Liver (tissue), 9 donors: ENCODE results near the gene NAV2. TPM values are rescaled to one million over a fixed set of nuclear protein-coding genes. Genes with fewer than 3 reads are reported as not detected.

Source experiments
- DNase-seq: peaks from one replicate; pipeline ENCODE4 v3.0.0-alpha.2; 2017; ENCODE audit warnings: low spot score
- H3K27ac ChIP-seq, 2 donors: one replicate each; pipeline ENCODE4 v1.7.0; 2013; ENCODE audit warnings: inconsistent platforms in 2 of 2, low read length in 2 of 2, control low read depth in 1 of 2, low read depth in 1 of 2, mild to moderate bottlenecking in 1 of 2
- H3K27me3 ChIP-seq, 4 donors: one replicate each; pipeline versions ENCODE4 v1.6.1 to v1.7.0; 2013; ENCODE audit warnings: low read length in 3 of 4, inconsistent platforms in 1 of 4, mild to moderate bottlenecking in 1 of 4, moderate library complexity in 1 of 4; ENCODE audit not compliant: control insufficient read depth in 4 of 4, insufficient read depth in 4 of 4
- H3K36me3 ChIP-seq, 4 donors: one replicate each; pipeline versions ENCODE4 v1.6.1 to v1.7.0; 2013; ENCODE audit warnings: low read length in 3 of 4, mild to moderate bottlenecking in 3 of 4, low read depth in 1 of 4, moderate library complexity in 1 of 4; ENCODE audit not compliant: control insufficient read depth in 4 of 4, insufficient read depth in 3 of 4
- H3K4me1 ChIP-seq, 4 donors: one replicate each; pipeline versions ENCODE4 v1.6.1 to v1.7.0; 2013; ENCODE audit warnings: low read length in 3 of 4, mild to moderate bottlenecking in 3 of 4, moderate library complexity in 1 of 4; ENCODE audit not compliant: control insufficient read depth in 4 of 4, insufficient read depth in 4 of 4
- H3K4me3 ChIP-seq, 3 donors: one replicate each; pipeline versions ENCODE4 v1.6.1 to v1.7.0; 2013; ENCODE audit warnings: low read length in 3 of 3, control low read depth in 1 of 3, low read depth in 1 of 3, mild to moderate bottlenecking in 1 of 3
- H3K9ac ChIP-seq, 2 donors: one replicate each; pipeline ENCODE4 v1.7.0; 2013; ENCODE audit warnings: low read length in 2 of 2, mild to moderate bottlenecking in 2 of 2, moderate library complexity in 2 of 2, control low read depth in 1 of 2, low read depth in 1 of 2
- H3K9me3 ChIP-seq, 4 donors: one replicate each; pipeline versions ENCODE4 v1.6.1 to v1.7.0; 2013; ENCODE audit warnings: low read length in 3 of 4; ENCODE audit not compliant: control insufficient read depth in 4 of 4
- EGR1 ChIP-seq, 2 donors: IDR thresholded peaks; 2 replicates each; pipeline ENCODE4 v1.6.1; 2016 to 2018; ENCODE audit warnings: antibody characterized with exemption in 2 of 2, low read depth in 2 of 2
- FOXA1 ChIP-seq: IDR thresholded peaks from 2 replicates; pipeline ENCODE4 v1.6.1; 2016; ENCODE audit warnings: antibody characterized with exemption
- GABPA ChIP-seq, 2 donors: IDR thresholded peaks in 1 of 2; conservative IDR thresholded peaks in 1 of 2; 2 replicates each; pipeline ENCODE4 v1.6.1; 2016; ENCODE audit warnings: antibody characterized with exemption in 2 of 2, mild to moderate bottlenecking in 1 of 2, moderate library complexity in 1 of 2
- HNF4A ChIP-seq, 2 donors: conservative IDR thresholded peaks; 2 replicates each; pipeline ENCODE4 v1.6.1; 2016; ENCODE audit warnings: antibody characterized with exemption in 2 of 2, mild to moderate bottlenecking in 2 of 2
- HNF4G ChIP-seq: IDR thresholded peaks from 2 replicates; pipeline ENCODE4 v1.6.1; 2016; ENCODE audit warnings: antibody characterized with exemption
- JUND ChIP-seq, 2 donors: IDR thresholded peaks; 2 replicates each; pipeline ENCODE4 v1.6.1; 2016; ENCODE audit warnings: antibody characterized with exemption in 2 of 2
- NR2F2 ChIP-seq: IDR thresholded peaks from 2 replicates; pipeline ENCODE4 v1.6.1; 2016; ENCODE audit warnings: antibody characterized with exemption
- RAD21 ChIP-seq, 2 donors: IDR thresholded peaks; 2 replicates each; pipeline ENCODE4 v1.6.1; 2016; ENCODE audit warnings: antibody characterized with exemption in 2 of 2, mild to moderate bottlenecking in 2 of 2
- RXRA ChIP-seq, 2 donors: IDR thresholded peaks; 2 replicates each; pipeline ENCODE4 v1.6.1; 2017 to 2018; ENCODE audit warnings: antibody characterized with exemption in 2 of 2, mild to moderate bottlenecking in 1 of 2
- TAF1 ChIP-seq: conservative IDR thresholded peaks from 2 replicates; pipeline ENCODE4 v1.6.1; 2016; ENCODE audit warnings: antibody characterized with exemption, mild to moderate bottlenecking
- YY1 ChIP-seq: IDR thresholded peaks from 2 replicates; pipeline ENCODE4 v1.6.1; 2016; ENCODE audit warnings: antibody characterized with exemption, mild to moderate bottlenecking
- WGBS: extraction: QIAGEN DNeasy Blood & Tissue Kit; methylation state at CpG from one replicate; pipeline ENCODE4 v1.1.7; 2013; 5-methylcytosine and 5-hydroxymethylcytosine counted together
- polyA plus RNA-seq, 2 donors: library from polyadenylated mRNA; stranded (reverse) in 1 of 2; unstranded in 1 of 2; fragments of 200-250 nt in 1 of 2; fragments of >200 nt in 1 of 2; fragmentation: Nextera tagmentation in 1 of 2; extraction: Ambion mirVana in 1 of 2; gene quantifications; one replicate each; pipeline versions ENCODE4 v1.2.1 to v1.2.3, GENCODE V29; 2013 to 2015
- total RNA-seq, 2 donors: library from RNA; depleted of rRNA; stranded (reverse); fragments of >200 nt; gene quantifications; one replicate each; pipeline ENCODE4 v1.2.3, GENCODE V29; 2014
- TF ChIP-seq, protein P1 (sequence below): fragments of 150-350 bp; IDR thresholded peaks from 2 replicates; pipeline ENCODE4 v1.5.1; 2017; ENCODE audit warnings: improper control_type of control experiment, low read depth, low read length; ENCODE audit not compliant: missing input control
- TF ChIP-seq, protein P2 (sequence below): IDR thresholded peaks from 2 replicates; pipeline ENCODE4 v1.6.1; 2016; ENCODE audit warnings: antibody characterized with exemption
- TF ChIP-seq, protein P3 (sequence below): IDR thresholded peaks from 2 replicates; pipeline ENCODE4 v1.6.1; 2016; ENCODE audit warnings: antibody characterized with exemption
- TF ChIP-seq, protein P4 (sequence below): IDR thresholded peaks from 2 replicates; pipeline ENCODE4 v1.6.1; 2016; ENCODE audit warnings: antibody characterized with exemption, mild to moderate bottlenecking
- TF ChIP-seq, protein P5 (sequence below): IDR thresholded peaks from 2 replicates; pipeline ENCODE4 v1.6.1; 2016; ENCODE audit warnings: antibody characterized with exemption
- donor health status: healthy.
- donor health status: healthy.
- donor health status: healthy.
- donor health status: healthy.
- donor health status: healthy.

NAV2 gene
- total and polyA plus RNA-seq, 4 donors, result 6.3 to 20.5 (median 11.6) TPM

DNA sequence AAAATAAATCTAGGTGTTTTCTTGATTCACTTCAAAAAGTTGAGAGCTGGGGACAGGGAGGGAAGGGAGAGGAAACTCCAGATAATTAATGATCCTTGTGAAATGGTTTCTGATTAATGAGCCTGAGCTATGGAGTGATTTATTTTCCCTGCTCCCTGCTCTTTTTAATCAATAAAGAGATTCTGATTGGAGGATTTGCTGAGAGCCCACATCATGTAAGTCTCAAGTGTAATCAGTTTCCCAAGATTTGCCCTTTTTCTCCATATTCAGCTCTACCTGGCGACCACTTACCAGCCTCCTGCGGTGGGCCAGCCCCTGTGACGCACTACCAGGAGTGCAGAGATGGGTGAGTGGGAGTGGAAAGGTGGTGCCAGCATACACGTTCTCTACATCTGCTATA is 114.0 kb downstream of the NAV2 start (continued):
- TF ChIP-seq, protein P1, sequence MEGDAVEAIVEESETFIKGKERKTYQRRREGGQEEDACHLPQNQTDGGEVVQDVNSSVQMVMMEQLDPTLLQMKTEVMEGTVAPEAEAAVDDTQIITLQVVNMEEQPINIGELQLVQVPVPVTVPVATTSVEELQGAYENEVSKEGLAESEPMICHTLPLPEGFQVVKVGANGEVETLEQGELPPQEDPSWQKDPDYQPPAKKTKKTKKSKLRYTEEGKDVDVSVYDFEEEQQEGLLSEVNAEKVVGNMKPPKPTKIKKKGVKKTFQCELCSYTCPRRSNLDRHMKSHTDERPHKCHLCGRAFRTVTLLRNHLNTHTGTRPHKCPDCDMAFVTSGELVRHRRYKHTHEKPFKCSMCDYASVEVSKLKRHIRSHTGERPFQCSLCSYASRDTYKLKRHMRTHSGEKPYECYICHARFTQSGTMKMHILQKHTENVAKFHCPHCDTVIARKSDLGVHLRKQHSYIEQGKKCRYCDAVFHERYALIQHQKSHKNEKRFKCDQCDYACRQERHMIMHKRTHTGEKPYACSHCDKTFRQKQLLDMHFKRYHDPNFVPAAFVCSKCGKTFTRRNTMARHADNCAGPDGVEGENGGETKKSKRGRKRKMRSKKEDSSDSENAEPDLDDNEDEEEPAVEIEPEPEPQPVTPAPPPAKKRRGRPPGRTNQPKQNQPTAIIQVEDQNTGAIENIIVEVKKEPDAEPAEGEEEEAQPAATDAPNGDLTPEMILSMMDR, result no peak
- TF ChIP-seq YY1 (no peak), RAD21 (IDR thresholded peaks at IDR 0.05) (no peak), TAF1 (no peak)
- TF ChIP-seq, protein P2, sequence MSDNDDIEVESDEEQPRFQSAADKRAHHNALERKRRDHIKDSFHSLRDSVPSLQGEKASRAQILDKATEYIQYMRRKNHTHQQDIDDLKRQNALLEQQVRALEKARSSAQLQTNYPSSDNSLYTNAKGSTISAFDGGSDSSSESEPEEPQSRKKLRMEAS, result no peak

DNA sequence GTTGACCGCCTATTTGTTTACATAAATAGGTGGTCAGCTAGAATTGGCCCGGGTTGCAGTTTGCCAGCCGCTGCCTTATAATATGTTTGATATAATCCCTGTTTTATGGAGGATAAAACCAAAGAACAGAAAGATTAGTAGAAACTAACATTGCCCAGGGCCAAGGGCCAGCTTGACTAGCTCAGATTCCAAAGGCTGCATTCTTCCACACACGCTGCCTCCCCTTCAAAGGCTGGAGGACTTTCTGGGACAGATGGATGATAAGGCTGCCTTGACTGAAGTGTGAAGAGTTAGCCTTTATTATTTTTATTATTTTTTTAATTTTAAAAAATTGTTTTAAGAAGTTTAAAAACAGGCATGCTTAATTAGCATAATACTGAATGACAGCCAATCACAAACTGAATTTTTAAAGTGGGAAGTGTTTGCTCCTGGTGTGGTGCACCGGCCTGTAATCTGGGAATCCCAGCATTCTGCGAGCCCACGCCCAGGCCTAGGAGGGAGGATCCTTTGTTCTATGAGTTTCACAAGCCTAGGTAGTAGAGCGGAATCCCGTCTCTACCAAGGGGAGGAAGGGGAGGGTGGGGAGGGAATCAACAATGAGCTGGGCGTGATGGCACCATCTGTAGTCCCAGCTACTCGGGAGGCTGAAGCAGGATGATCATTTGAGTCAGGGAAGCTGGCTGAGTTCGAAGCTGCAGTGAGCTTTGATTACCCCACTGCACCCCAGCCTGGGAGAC is 114.9 kb downstream of the NAV2 start:
- Histone ChIP-seq H3K27me3 (no peaks in the 10 kb centered on the region), H3K9ac (no peak overlapping the region), H3K36me3 (peaks cover 0 to under 1% (median under 1%) of the 10 kb centered on the region in 4 donors), H3K4me3 (no peak overlapping the region), H3K9me3 (no peaks in the 10 kb centered on the region), H3K4me1 (peaks cover 0 to 14% (median 5%) of the 10 kb centered on the region in 4 donors), H3K27ac (no peak overlapping the region)
- 85% methylated on average over 12 of the region's 12 CpGs for WGBS
- TF ChIP-seq NR2F2, result no peak
- no peak for TF ChIP-seq FOXA1
- no peak for TF ChIP-seq TAF1
- TF ChIP-seq YY1, result no peak
- TF ChIP-seq HNF4G, result no peak
- TF ChIP-seq JUND (IDR thresholded peaks at IDR 0.05), result no peak
- TF ChIP-seq, protein P3, sequence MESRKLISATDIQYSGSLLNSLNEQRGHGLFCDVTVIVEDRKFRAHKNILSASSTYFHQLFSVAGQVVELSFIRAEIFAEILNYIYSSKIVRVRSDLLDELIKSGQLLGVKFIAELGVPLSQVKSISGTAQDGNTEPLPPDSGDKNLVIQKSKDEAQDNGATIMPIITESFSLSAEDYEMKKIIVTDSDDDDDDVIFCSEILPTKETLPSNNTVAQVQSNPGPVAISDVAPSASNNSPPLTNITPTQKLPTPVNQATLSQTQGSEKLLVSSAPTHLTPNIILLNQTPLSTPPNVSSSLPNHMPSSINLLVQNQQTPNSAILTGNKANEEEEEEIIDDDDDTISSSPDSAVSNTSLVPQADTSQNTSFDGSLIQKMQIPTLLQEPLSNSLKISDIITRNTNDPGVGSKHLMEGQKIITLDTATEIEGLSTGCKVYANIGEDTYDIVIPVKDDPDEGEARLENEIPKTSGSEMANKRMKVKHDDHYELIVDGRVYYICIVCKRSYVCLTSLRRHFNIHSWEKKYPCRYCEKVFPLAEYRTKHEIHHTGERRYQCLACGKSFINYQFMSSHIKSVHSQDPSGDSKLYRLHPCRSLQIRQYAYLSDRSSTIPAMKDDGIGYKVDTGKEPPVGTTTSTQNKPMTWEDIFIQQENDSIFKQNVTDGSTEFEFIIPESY, result no peak
- TF ChIP-seq, protein P4, sequence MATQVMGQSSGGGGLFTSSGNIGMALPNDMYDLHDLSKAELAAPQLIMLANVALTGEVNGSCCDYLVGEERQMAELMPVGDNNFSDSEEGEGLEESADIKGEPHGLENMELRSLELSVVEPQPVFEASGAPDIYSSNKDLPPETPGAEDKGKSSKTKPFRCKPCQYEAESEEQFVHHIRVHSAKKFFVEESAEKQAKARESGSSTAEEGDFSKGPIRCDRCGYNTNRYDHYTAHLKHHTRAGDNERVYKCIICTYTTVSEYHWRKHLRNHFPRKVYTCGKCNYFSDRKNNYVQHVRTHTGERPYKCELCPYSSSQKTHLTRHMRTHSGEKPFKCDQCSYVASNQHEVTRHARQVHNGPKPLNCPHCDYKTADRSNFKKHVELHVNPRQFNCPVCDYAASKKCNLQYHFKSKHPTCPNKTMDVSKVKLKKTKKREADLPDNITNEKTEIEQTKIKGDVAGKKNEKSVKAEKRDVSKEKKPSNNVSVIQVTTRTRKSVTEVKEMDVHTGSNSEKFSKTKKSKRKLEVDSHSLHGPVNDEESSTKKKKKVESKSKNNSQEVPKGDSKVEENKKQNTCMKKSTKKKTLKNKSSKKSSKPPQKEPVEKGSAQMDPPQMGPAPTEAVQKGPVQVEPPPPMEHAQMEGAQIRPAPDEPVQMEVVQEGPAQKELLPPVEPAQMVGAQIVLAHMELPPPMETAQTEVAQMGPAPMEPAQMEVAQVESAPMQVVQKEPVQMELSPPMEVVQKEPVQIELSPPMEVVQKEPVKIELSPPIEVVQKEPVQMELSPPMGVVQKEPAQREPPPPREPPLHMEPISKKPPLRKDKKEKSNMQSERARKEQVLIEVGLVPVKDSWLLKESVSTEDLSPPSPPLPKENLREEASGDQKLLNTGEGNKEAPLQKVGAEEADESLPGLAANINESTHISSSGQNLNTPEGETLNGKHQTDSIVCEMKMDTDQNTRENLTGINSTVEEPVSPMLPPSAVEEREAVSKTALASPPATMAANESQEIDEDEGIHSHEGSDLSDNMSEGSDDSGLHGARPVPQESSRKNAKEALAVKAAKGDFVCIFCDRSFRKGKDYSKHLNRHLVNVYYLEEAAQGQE, result no peak
- no peak for TF ChIP-seq EGR1 (IDR thresholded peaks at IDR 0.05; ENCODE audit: low read depth in 2 of 2)
- no peak for TF ChIP-seq RXRA (IDR thresholded peaks at IDR 0.05)
- TF ChIP-seq HNF4A (conservative IDR thresholded peaks at IDR 0.05), result no peak
- TF ChIP-seq GABPA (IDR thresholded peaks at IDR 0.05 in 1 of 2, conservative IDR thresholded peaks at IDR 0.05 in 1 of 2), result no peak
- TF ChIP-seq, protein P5, sequence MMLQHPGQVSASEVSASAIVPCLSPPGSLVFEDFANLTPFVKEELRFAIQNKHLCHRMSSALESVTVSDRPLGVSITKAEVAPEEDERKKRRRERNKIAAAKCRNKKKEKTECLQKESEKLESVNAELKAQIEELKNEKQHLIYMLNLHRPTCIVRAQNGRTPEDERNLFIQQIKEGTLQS, result no peak
- TF ChIP-seq, protein P2, result no peak
- DNase-seq, result no peak
